CD4-positive, alpha-beta T cell treated with Interleukin-17A for 1 hour (primary cell): ENCODE measurements around the gene MARCHF3.
"Not testable (repeated sequence)": the region's sequence is repeated elsewhere in the genome, so short reads cannot be mapped to it uniquely, and the experiment has no call there.

ENCODE experiments used
- DNase-seq: peaks from one replicate; pipeline ENCODE4 v3.0.0-alpha.2; 2020

The MARCHF3 gene

DNA sequence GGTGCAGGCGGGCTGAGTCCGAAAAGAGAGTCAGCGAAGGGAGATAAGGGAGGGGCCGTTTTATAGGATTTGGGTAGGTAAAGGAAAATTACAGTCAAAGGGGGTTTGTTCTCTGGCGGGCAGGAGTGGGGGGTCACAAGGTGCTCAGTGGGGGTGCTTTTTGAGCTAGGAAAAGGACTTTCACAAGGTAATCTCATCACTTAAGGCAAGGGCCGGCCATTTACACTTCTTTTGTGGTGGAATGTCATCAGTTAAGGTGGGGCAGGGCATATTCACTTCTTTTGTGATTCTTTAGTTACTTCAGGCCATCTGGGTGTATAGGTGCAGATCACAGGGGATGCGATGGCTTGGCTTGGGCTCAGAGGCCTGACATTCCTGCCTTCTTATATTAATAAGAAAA lies 191.0 kb downstream of the MARCHF3 start:
- DNase-seq, result not testable (repeated sequence)

DNA sequence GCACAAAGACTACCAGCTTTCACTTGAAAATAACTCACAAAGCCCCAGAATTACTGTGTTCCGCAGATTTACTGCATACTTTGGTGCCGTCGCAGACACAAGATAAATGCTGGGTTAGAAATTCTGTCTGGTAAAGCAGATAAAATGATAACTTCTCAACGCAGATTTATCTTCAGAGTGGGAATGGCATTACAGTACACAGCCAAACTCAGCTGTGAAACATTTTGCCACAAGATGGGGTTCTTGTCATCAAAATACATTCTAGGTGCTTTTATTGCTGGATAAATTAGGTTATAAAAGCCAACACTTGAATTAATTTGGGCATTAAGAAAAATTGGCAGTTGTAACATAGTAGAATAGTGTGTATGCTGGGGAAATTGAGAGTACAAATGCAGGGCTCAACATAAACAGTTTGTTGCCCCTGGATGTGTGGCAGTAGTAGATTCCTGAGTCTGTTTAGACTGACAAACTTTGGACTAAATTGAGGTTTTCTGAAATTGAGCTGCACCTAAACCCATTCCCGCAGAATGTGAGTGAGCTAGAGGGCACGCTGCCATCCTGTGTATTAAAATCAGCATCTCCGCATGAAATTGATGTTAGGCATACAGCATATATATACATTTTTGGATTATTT lies 192.3 kb downstream of the MARCHF3 start:
- peak; percentile 36 for DNase-seq

DNA sequence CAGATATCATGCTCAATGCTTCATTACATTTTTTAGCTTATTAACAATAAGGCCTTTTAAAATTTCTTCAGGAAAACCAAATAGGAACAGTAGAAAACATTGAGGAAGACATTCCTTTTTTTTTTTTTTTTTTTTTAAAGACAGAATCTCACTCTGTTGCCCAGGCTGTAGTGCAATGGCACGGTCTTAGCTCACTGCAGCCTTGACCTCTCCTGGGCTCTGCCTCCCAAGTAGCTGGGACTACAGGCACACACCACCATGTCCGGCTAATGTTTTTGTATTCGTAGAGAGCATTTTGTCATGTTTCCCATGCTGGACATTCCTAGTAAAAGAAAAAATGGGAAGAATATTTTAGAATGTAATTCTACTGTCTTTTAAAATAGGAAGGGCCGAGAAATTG lies 193.1 kb downstream of the MARCHF3 start:
- no peak for DNase-seq

DNA sequence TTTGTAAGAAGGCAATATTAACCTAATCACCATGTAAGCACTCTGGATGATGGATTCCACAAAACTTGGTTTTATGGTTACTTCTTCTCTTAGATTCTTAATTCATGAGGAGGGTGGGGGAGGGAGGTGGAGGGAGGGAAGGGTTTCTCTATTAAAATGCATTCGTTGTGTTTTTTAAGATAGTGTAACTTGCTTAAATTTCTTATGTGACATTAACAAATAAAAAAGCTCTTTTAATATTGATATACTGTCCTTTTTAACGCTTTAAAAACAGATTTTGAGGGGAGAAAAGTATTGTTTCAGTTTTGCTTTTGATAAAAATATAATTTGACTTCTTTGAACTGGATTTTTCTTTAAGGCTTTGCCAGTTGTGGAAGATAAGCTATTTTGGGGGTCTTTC lies 193.6 kb downstream of the MARCHF3 start:
- DNase-seq, result no peak

DNA sequence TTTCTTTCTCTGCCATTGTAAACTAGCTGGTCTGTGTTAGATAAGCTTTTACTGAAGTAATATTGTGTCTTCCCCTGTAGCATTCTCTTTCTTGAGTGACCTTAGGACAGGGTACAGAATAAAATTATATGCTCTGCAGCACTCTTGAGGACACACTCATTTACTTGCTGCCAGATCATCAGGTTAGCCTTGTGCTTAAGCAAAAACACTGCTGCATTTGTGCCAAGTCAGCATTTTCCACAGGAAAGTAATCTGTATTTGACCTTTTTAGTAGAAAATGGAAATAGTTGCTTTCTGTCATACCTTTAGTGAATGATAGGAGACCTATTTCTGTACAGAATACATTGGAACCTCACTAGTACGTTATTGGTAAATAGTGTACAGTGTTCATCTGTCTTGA lies 199.2 kb downstream of the MARCHF3 start:
- no peak for DNase-seq

DNA sequence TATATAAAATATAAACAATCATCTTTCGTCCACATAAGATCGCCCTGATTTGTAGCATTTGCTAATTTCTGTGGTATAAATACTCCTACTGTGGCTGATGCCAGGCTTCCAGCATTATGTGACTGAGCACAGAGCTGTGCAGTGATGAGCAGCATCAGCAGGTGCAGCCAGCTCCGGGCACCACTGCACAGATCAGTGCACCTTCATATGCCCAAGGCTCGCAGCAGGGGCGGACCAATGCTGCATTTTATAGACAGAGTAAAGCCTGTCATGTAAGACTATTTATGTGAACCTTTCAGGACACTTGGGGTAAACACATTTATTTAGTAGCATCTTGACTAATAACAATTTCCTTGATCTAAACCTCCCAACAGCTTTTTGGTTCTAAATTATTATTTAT lies 200.3 kb downstream of the MARCHF3 start:
- DNase-seq, result no peak

DNA sequence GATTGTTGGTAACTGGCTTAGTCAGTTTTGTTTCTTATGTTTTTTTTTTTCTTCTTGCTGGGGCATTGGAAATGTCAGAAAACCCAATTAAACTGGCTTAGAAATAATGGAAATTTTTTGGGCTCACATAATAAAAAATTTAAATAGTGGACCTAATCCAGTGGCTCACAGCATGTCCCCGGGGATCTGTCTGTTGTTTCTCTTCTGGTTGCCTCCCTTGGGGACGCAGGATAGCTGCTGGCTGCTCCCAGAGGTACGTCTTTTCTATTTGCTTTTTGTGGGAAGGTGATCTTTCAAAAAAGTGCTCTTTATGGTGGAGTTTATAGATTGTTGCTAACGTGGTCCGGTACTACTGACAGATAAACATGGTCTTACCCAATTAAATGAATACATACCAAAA lies 201.3 kb downstream of the MARCHF3 start:
- DNase-seq, result no peak

DNA sequence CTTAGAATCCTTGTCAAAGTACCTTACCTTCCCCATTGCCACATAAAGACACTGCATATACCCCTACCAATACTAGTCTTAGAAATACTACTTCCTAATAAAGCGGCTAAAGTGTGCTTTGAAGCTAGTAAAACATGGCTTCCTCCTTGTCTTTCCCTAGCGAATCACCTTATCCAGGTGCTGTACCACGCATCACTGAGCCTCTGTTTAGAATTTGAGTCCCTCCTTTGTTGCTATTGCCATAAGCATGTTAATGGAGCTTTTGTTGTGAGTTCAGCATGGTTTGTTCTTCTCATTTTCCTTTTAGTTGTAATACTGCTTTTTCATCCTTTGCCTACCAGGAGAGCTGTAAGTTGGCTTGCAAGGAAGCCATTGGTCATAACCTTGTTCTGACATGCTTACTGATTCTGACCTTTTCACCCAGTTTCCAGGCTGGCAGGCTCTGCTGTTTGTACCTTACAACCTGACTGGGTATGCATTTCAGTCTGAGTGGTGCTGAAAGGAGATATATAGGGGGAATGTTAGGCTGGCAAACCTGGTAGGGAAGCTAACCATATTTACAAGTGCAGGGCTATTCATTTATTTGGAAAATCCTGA lies 203.6 kb downstream of the MARCHF3 start:
- no peak for DNase-seq

DNA sequence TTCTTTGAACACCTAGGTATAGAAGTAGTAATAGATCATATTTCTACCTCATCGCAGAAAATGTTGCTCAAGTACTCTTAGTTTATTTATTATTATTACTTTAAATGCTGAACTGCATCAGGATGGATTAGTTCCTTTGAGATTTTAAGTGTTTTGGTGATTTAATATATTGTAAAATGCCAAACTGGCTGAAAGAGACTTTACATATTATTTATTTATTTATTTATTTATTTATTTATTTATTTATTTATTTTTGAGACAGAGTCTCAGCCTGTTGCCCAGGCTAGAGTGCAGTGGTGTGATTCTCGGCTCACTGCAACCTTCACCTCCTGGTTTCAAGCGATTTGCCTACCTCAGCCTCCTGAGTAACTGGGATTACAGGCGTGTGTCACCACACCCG lies 211.1 kb downstream of the MARCHF3 start:
- no peak for DNase-seq

DNA sequence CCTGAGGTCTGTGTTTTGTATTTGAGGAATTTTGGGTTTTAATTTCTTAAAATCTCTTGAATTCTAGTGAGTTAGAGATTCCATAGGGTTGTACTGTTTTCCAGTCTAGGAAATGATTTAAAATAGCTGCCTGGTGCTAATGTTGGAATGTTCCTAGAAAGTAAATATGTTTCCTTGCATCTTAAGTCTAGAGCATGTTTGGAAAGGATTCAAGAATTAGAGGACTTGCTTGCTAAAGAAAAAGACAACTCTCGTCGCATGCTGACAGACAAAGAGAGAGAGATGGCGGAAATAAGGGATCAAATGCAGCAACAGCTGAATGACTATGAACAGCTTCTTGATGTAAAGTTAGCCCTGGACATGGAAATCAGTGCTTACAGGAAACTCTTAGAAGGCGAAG lies 211.6 kb downstream of the MARCHF3 start:
- DNase-seq, result no peak
